UCSD-AML1 (cell line): ENCODE results near the gene MPDZ.

Experiments used
- DNase-seq: peaks from one replicate; lab custom pipeline; 2025; ENCODE audit not compliant: unreplicated experiment; lab: John Stamatoyannopoulos, UW

MPDZ gene

DNA sequence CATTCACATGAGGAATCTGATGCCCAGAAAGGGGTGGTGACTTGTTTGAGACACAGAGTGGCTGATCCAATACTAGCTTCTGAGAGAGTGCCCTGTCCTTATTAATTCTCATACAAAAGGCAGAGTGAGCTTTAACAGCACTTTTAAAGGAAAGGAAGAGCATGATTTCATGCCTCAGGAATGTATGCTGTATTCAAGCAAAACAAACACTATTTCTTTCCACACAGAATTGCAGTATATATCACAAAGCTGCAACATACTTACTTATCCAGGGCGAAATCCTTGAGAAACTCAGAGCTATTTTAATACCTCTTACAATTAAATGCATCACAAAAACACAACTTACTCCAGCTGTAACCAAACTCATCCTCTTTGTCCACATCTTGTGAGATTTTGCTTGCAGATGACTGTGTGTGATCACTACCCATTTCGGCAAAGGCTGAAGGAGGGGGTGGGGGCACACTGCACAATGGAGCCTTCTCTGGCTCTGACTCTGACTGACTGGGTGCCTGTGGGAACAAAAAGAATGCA lies 139.8 kb downstream of the MPDZ start:
- DNase-seq: no peak

DNA sequence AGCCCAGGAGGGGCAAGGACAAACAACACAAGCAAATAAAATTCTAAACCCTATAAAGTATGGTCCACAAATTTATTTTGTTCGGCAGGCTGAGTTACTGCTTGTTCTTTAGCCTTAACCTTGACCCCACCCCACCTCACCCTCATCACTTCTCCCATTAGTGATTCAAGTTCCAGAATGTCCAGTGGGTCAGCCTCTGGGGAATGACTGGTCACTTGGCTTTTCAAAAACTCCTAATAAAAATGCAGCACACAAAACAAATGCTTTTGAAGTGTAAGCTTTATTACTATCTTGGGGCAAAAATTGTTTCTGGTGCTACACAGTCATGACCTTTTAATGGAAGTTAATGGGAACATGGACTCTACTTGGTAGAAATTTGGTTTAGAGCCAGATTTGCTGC lies 142.1 kb downstream of the MPDZ start:
- no peak for DNase-seq

DNA sequence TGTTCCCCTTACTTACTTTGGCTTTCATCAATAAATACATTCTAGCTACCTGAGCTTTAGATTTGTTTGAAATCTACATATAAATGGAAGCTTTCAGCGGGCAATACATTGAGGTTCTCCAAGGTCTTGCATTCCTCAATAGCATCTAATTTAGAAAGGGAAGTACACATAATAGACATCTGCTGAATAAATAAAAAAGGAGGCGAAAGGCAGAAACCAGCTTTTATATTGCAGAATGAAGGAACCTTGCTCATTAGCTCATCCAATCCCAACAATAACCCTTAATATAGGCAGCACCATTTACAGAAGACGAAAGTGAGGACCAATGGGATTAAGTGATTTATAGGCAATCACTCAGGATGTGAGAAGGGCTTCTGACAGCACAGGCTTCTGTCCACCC lies 147.5 kb downstream of the MPDZ start:
- DNase-seq: no peak

- DNase-seq: no peak
These were observed 148.1 kb downstream of the MPDZ start for GRCh38 chr9:13131416-13131815.

DNA sequence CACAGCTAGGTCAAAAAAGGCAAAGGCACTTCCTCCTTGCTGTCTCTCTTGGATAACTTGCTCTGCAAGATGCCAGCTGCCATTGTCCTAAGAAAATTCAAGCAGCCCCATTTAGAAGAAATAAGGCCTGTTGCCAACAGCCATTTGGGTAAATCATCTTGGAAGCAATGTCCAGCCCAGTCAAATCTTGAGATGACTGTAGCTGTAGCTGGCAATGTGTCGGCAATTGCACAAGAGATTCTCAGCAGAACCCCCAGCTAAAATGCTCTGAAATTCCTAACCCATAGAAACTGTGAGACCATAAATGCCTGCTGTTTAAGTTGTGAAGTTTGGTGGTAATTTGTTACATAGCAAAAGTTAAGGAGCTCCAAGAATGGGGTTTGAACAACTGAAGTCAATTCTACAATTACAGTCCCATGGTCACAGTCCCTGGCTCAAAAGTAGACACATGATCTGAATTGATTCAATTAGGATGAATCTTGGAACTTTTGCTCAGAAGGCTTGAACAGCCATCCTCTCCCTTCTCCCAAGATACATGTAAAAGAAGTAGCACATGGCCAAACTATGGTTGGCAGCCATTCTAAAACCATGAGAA lies 151.1 kb downstream of the MPDZ start:
- no peak for DNase-seq

DNA sequence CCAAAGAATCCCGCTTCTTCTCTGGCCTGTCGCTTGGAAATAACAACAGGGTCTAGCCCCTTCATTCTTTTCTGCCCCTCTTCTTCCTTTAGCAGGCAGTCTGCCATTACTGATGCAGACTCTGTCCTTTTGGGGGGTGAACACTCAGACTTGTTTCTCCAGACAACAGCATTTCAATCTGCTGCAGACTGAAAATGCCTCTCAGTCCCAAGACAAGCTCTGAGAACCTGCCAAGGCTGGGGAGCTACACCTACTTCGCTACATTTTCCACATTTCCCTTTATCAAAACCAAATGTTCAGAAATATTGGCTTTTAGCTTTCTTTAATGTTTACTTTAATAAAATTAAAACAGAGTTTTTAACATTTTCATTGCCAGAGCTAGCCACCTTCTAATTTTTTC lies 152.4 kb downstream of the MPDZ start:
- no peak for DNase-seq

DNA sequence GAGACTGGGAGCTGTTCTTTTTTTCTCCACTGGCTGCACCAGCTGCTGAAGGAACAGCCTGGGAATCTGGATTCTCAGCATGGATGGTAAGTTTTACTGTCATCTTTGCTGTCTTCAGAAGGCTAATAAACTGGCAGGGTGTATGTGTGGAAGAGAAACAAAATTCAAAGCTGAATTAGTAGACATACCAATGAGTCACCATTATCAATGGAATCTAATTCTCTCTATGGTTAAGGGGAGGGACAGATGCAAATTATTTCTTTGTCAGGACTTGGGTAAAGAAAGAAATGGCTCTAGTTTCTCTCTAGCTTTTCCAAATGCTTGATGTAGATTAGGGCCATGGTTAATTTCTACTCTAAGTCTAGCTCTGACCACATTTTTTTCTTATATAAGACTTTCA lies 154.2 kb downstream of the MPDZ start:
- no peak for DNase-seq

GRCh38 chr9:13122756-13123369 lies 156.6 kb downstream of the MPDZ start:
- DNase-seq: no peak

- DNase-seq: no peak
These were observed 161.2 kb downstream of the MPDZ start for GRCh38 chr9:13118313-13118712.

DNA sequence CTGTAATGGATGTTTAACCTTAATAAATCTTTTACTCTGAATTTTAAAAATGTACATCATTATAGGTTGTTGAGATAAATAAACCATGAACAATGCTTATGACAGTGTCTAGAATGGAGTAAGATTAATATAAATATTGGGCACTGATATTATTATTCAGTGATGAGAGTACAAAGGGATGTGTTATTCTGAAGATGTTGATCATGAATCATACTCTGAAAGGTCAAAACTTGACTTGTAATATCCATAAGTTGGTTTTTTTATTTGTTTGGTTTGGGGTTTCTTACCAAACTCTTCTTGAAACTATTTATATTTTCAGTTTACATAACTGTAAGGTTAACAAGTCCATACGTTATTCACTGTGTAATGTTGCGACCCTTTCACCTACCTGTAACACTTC lies 163.2 kb downstream of the MPDZ start:
- DNase-seq: no peak

DNA sequence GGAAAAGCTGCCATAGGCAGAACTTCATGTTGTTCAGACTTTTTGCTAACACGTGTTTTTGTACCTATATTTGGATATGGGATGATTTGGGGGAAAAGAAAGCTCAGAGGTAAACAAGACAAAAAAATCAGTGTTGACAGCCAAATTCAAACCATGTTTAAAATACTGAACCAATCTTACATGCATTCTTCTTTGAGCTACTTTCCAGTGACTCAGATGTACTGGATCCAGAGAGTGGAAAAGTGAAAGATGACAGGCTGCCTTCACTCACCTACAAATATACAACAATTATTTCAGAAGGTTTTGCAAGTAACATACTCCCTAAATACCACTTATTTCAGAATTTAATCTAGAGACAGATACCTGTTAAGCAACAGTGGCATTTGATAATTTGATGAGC lies 165.7 kb downstream of the MPDZ start:
- DNase-seq: no peak

GRCh38 chr9:13113216-13113615 lies 166.3 kb downstream of the MPDZ start:
- DNase-seq: no peak

GRCh38 chr9:13111778-13112177 lies 167.7 kb downstream of the MPDZ start:
- no peak for DNase-seq

GRCh38 chr9:13110766-13111417 lies 168.6 kb downstream of the MPDZ start:
- DNase-seq: no peak

GRCh38 chr9:13109781-13110180 lies 169.7 kb downstream of the MPDZ start:
- DNase-seq: no peak

DNA sequence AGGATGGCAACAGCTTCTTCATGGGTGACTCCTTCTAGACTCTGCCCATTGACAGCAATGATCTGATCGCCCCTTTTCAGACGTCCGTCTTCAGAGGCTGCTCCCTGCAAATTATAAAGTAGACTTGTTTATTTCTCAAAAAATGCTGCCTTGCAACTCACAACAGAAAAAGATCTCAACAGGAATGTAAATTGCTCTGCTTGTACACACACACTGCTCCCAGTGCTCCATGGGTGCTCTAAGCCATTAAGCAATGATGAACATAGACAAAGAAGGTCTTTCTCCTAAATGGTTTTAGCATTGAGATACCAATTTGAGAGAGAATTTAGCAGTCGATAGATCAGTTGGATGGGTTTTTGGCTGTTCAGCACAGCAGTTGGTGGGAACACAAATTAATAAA lies 172.5 kb downstream of the MPDZ start:
- no peak for DNase-seq

GRCh38 chr9:13100914-13101572 lies 178.4 kb downstream of the MPDZ start:
- DNase-seq: no peak

GRCh38 chr9:13095056-13095455 lies 184.4 kb downstream of the MPDZ start:
- no peak for DNase-seq

DNA sequence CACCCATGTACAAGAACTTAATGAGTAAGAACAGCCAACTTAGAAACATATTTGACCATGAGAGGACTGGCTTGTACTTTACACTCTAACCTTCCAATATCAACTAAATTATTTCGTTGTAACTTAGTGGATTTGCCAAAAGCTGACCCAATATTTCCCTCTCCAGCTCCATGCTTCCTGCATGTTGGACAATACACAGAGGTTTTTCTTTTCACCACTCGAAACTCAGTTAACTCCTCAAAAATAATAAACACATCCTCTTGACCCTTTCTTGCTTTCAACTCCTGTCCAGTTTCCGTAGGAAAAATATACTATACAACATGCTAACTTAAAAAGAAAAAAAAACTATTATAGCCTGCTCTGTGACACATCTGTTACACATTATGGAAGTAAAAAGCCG lies 188.9 kb downstream of the MPDZ start:
- no peak for DNase-seq

GRCh38 chr9:13089666-13090065 lies 189.8 kb downstream of the MPDZ start:
- no peak for DNase-seq

- peak; percentile 9 for DNase-seq
These were observed 190.6 kb downstream of the MPDZ start for GRCh38 chr9:13088720-13089427.
